Measurements from ENCODE around the gene SYNPR.

DNA sequence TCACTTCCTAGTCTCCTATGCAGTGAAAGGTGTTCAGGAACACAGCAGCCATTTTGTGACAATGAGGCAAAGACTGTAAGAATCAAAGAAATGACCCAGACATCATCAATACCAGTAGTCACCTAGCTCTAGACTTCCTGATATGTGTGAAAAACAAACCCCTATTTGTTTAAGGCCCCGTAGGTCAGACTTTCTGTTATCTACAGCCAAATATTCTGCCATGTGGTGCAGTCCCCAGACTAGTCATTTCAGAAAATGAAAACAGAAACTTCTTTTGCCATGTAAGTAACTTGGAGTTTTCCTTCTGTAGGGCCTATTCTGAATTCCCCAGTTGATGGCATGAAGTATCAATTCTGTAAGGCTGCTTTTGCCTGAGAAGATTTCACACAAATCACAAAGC is 192.6 kb downstream of the SYNPR start:
- TF ChIP-seq, protein P1, sequence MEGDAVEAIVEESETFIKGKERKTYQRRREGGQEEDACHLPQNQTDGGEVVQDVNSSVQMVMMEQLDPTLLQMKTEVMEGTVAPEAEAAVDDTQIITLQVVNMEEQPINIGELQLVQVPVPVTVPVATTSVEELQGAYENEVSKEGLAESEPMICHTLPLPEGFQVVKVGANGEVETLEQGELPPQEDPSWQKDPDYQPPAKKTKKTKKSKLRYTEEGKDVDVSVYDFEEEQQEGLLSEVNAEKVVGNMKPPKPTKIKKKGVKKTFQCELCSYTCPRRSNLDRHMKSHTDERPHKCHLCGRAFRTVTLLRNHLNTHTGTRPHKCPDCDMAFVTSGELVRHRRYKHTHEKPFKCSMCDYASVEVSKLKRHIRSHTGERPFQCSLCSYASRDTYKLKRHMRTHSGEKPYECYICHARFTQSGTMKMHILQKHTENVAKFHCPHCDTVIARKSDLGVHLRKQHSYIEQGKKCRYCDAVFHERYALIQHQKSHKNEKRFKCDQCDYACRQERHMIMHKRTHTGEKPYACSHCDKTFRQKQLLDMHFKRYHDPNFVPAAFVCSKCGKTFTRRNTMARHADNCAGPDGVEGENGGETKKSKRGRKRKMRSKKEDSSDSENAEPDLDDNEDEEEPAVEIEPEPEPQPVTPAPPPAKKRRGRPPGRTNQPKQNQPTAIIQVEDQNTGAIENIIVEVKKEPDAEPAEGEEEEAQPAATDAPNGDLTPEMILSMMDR (IDR thresholded peaks at IDR 0.05): no peak
- TF ChIP-seq POLR2A (IDR thresholded peaks at IDR 0.05) (no peak), POLR2AphosphoS5 (IDR thresholded peaks at IDR 0.05) (no peak), EP300 (IDR thresholded peaks at IDR 0.05; ENCODE audit: low read depth) (no peak)
